Skin epidermis (tissue), 12 donors: Measurements from ENCODE around the gene SRGAP2.
"Not testable (repeated sequence)": the region's sequence is repeated elsewhere in the genome, so short reads cannot be mapped to it uniquely, and the experiment has no call there.

Experiments used
- H3K27ac ChIP-seq, 21 experiments: fragments of 200-600 bp; sonication (generic) in 11 of 21; one replicate each; pipeline ENCODE4 v1.5.0; 2020; ENCODE audit warnings: mild to moderate bottlenecking in 3 of 21, inconsistent platforms in 2 of 21, moderate library complexity in 2 of 21
- H3K4me3 ChIP-seq, 7 experiments: fragments of 200-600 bp; sonication (generic) in 2 of 7; one replicate each; pipeline ENCODE4 v1.5.0; 2020; ENCODE audit warnings: inconsistent platforms in 2 of 7, mild to moderate bottlenecking in 2 of 7, moderate library complexity in 1 of 7

SRGAP2 gene

GRCh38 chr1:206203364-206204158, at the start of gene SRGAP2:
TSS of gene SRGAP2 (plus strand) at chr1:206203541. CDS start at chr1:206205971, 2,430 bp downstream.
- H3K27ac ChIP-seq: peak within 1 kb of the TSS in 20 of 21 experiments; percentile 39 to 85 (median 72)
- H3K4me3 ChIP-seq: peak within 1 kb of the TSS; percentile 42 to 62 (median 55)

- not testable (repeated sequence) for H3K4me3 ChIP-seq, H3K27ac ChIP-seq
Measured at GRCh38 chr1:206167350-206168029, 35.9 kb upstream of the SRGAP2 start.

- not testable (repeated sequence) for H3K4me3 ChIP-seq, H3K27ac ChIP-seq
Measured at GRCh38 chr1:206169794-206170193, 33.5 kb upstream of the SRGAP2 start.

GRCh38 chr1:206173110-206173719, 30.1 kb upstream of the SRGAP2 start:
- H3K4me3 ChIP-seq, H3K27ac ChIP-seq: not testable (repeated sequence)

- not testable (repeated sequence) for H3K4me3 ChIP-seq, H3K27ac ChIP-seq
Measured at GRCh38 chr1:206174182-206174868, 29.0 kb upstream of the SRGAP2 start.

- not testable (repeated sequence) for H3K27ac ChIP-seq, H3K4me3 ChIP-seq
Measured at GRCh38 chr1:206175459-206176113, 27.8 kb upstream of the SRGAP2 start.

GRCh38 chr1:206176114-206176502, 27.2 kb upstream of the SRGAP2 start:
- H3K4me3 ChIP-seq, H3K27ac ChIP-seq: not testable (repeated sequence)

- H3K4me3 ChIP-seq, H3K27ac ChIP-seq: not testable (repeated sequence)
Measured at GRCh38 chr1:206178061-206178989, 25.0 kb upstream of the SRGAP2 start.

- not testable (repeated sequence) for H3K27ac ChIP-seq, H3K4me3 ChIP-seq
Measured at GRCh38 chr1:206179666-206180065, 23.7 kb upstream of the SRGAP2 start.

GRCh38 chr1:206182368-206183317, 20.7 kb upstream of the SRGAP2 start:
- not testable (repeated sequence) for H3K4me3 ChIP-seq, H3K27ac ChIP-seq

GRCh38 chr1:206183788-206184187, 19.6 kb upstream of the SRGAP2 start:
- not testable (repeated sequence) for H3K27ac ChIP-seq, H3K4me3 ChIP-seq

- not testable (repeated sequence) for H3K4me3 ChIP-seq, H3K27ac ChIP-seq
Measured at GRCh38 chr1:206185778-206186177, 17.6 kb upstream of the SRGAP2 start.

- H3K27ac ChIP-seq, H3K4me3 ChIP-seq: not testable (repeated sequence)
Measured at GRCh38 chr1:206186826-206187225, 16.5 kb upstream of the SRGAP2 start.

GRCh38 chr1:206195182-206195581, 8.2 kb upstream of the SRGAP2 start:
- not testable (repeated sequence) for H3K27ac ChIP-seq, H3K4me3 ChIP-seq

- not testable (repeated sequence) for H3K4me3 ChIP-seq, H3K27ac ChIP-seq
Measured at GRCh38 chr1:206196748-206197424, 6.5 kb upstream of the SRGAP2 start.

GRCh38 chr1:206202789-206203363, 465 bp upstream of the SRGAP2 start, which contains the start of gene FAM72A:
TSS of gene FAM72A (minus strand) at chr1:206202839. CDS start at chr1:206202025, 814 bp downstream.
- Histone ChIP-seq H3K27ac (peak within 1 kb of the TSS in 20 of 21 experiments; percentile 39 to 85 (median 72)), H3K4me3 (peak within 1 kb of the TSS; percentile 42 to 62 (median 55))
